Liver (tissue), 3 donors: ENCODE data around the gene ECPAS.

ENCODE experiments used
- ATF3 ChIP-seq: IDR thresholded peaks from 2 replicates; pipeline ENCODE4 v1.6.1; 2016; ENCODE audit warnings: antibody characterized with exemption
- REST ChIP-seq: IDR thresholded peaks from 2 replicates; pipeline ENCODE4 v1.6.1; 2016; ENCODE audit warnings: antibody characterized with exemption, mild to moderate bottlenecking
- TAF1 ChIP-seq: conservative IDR thresholded peaks from 2 replicates; pipeline ENCODE4 v1.6.1; 2016; ENCODE audit warnings: antibody characterized with exemption, mild to moderate bottlenecking
- TF ChIP-seq, protein P1 (sequence below): fragments of 150-350 bp; IDR thresholded peaks from 2 replicates; pipeline ENCODE4 v1.5.1; 2017; ENCODE audit warnings: improper control_type of control experiment, low read depth, low read length; ENCODE audit not compliant: missing input control
- donor health status: healthy.
- donor health status: healthy.

DNA sequence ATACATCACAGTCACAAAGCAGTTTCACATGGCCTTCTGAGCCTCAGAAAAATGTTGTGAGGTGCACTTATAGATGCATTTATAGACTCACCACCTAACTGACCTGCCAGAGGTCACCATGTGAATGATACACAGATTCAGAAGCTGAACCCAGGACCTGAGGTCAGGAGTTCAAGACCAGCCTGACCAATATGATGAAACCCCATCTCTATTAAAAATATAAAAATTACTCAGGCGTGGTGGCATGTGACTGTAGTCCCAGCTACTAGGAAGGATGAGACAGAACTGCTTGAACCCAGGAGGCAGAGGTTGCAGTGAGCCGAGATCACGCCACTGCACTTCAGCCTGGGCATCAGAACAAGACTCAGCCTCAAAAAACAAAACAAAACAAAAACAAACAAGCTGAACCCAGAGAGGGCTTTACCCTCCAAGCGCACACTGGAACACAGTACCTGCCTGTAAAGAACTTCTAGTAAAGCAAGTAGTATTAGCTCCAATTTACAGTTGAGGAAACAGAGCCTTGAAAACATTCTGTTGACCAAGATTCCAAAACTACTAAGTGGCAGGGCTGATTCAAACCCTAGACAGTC is 16.3 kb downstream of the ECPAS start:
- TF ChIP-seq, protein P1, sequence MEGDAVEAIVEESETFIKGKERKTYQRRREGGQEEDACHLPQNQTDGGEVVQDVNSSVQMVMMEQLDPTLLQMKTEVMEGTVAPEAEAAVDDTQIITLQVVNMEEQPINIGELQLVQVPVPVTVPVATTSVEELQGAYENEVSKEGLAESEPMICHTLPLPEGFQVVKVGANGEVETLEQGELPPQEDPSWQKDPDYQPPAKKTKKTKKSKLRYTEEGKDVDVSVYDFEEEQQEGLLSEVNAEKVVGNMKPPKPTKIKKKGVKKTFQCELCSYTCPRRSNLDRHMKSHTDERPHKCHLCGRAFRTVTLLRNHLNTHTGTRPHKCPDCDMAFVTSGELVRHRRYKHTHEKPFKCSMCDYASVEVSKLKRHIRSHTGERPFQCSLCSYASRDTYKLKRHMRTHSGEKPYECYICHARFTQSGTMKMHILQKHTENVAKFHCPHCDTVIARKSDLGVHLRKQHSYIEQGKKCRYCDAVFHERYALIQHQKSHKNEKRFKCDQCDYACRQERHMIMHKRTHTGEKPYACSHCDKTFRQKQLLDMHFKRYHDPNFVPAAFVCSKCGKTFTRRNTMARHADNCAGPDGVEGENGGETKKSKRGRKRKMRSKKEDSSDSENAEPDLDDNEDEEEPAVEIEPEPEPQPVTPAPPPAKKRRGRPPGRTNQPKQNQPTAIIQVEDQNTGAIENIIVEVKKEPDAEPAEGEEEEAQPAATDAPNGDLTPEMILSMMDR = no peak
- TF ChIP-seq TAF1 = no peak
- no peak for TF ChIP-seq ATF3
- TF ChIP-seq REST = no peak
